Smooth muscle cell (in vitro differentiated cells): Measurements from ENCODE around the gene SLC30A4. TPM values are rescaled to one million over a fixed set of nuclear protein-coding genes. Genes with fewer than 3 reads are reported as not detected.

ENCODE experiments used
- DNase-seq: peaks from one replicate; lab custom pipeline; 2025; ENCODE audit not compliant: unreplicated experiment; lab: John Stamatoyannopoulos, UW
- H2AFZ ChIP-seq: fragments of 200-600 bp; sonication (generic); 2 replicates; pipeline ENCODE4 v1.6.0; 2016; ENCODE audit warnings: antibody characterized with exemption, low read depth, mild to moderate bottlenecking
- H3F3A ChIP-seq: fragments of 200-600 bp; sonication (generic); 2 replicates; pipeline ENCODE4 v1.6.0; 2017; ENCODE audit warnings: antibody characterized with exemption, low read depth
- H3K27ac ChIP-seq: fragments of 200-600 bp; sonication (generic); 2 replicates; pipeline ENCODE4 v1.5.1; 2016; ENCODE audit warnings: low read depth, mild to moderate bottlenecking
- H3K27me3 ChIP-seq: fragments of 200-600 bp; sonication (generic); 2 replicates; pipeline ENCODE4 v1.6.1; 2016; ENCODE audit warnings: low read depth, mild to moderate bottlenecking
- H3K36me3 ChIP-seq: fragments of 200-600 bp; sonication (generic); 2 replicates; pipeline ENCODE4 v1.5.1; 2016; ENCODE audit warnings: low read depth
- H3K4me1 ChIP-seq: fragments of 200-600 bp; sonication (generic); 2 replicates; pipeline ENCODE4 v1.5.1; 2016; ENCODE audit warnings: low read depth
- H3K4me2 ChIP-seq: fragments of 200-600 bp; sonication (generic); 2 replicates; pipeline ENCODE4 v1.6.0; 2016; ENCODE audit warnings: mild to moderate bottlenecking
- H3K4me3 ChIP-seq: fragments of 200-600 bp; sonication (generic); 2 replicates; pipeline ENCODE4 v1.5.1; 2016; ENCODE audit warnings: mild to moderate bottlenecking
- H3K79me2 ChIP-seq: fragments of 200-600 bp; sonication (generic); 2 replicates; pipeline ENCODE4 v1.6.0; 2016; ENCODE audit warnings: low read depth, mild to moderate bottlenecking
- H3K9ac ChIP-seq: fragments of 200-600 bp; sonication (generic); 2 replicates; pipeline ENCODE4 v1.6.0; 2016; ENCODE audit warnings: low read depth
- H3K9me3 ChIP-seq: fragments of 200-600 bp; sonication (generic); replicated peaks from 2 replicates; pipeline ENCODE4 v1.5.1; 2016; ENCODE audit warnings: low read depth
- H4K20me1 ChIP-seq: fragments of 200-600 bp; sonication (generic); 2 replicates; pipeline ENCODE4 v1.6.0; 2016; ENCODE audit warnings: low read depth
- WGBS: methylation state at CpG from one replicate; pipeline ENCODE4 v1.1.7; 2016; ENCODE audit warnings: low lambda C conversion rate; 5-methylcytosine and 5-hydroxymethylcytosine counted together
- polyA plus RNA-seq: library from polyadenylated mRNA; unstranded; fragments of >200 nt; fragmentation: Nextera tagmentation; extraction: Ambion mirVana; gene quantifications from 2 replicates; pipeline ENCODE4 v1.2.1, GENCODE V29; 2016
- total RNA-seq: library from RNA; depleted of rRNA; stranded (reverse); fragments of >200 nt; gene quantifications from 2 replicates; pipeline ENCODE4 v1.2.3, GENCODE V29; 2014
- TF ChIP-seq, protein P1 (sequence below): fragments of 200-600 bp; sonication (generic); IDR thresholded peaks from 2 replicates; pipeline ENCODE4 v1.5.1; 2017; ENCODE audit warnings: borderline replicate concordance, mild to moderate bottlenecking, antibody characterized with exemption; ENCODE audit not compliant: insufficient read depth, poor library complexity, severe bottlenecking

Gene SLC30A4
- total and polyA plus RNA-seq, 2 experiments from 2014 or later, result 1.9 to 7.9 TPM

DNA sequence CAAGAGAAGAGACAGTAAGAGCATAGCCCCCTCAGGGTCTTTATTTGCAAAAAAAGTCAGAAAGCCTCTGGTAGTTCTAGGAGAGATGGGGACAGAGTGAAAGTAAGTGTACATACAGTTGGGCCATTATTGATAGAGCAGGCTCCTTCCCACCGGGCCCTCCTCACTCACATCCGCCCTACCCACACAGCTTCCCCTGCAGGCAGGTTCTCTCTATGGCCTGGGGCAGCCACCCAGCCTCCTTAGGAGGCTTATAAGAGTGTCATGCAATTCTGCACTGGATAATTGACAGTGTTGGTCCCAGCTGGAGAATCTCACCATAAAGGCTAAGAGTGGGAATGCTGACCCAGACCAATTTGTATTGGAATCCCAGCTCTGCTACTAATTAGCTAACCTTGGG is 49.5 kb downstream of the SLC30A4 start:
- Histone ChIP-seq H3K27me3 (peaks cover 53% of the 10 kb centered on the region), H3K4me3 (no peak overlapping the region), H3K4me1 (no peaks in the 10 kb centered on the region), H3K27ac (no peak overlapping the region), H3K36me3 (no peaks in the 10 kb centered on the region), H3K9me3 (no peaks in the 10 kb centered on the region), H3K9ac (no peak overlapping the region), H2AFZ (no peak overlapping the region), H3K4me2 (no peak overlapping the region), H3F3A (no peaks in the 10 kb centered on the region), H4K20me1 (no peaks in the 10 kb centered on the region), H3K79me2 (no peaks in the 10 kb centered on the region)
- TF ChIP-seq, protein P1, sequence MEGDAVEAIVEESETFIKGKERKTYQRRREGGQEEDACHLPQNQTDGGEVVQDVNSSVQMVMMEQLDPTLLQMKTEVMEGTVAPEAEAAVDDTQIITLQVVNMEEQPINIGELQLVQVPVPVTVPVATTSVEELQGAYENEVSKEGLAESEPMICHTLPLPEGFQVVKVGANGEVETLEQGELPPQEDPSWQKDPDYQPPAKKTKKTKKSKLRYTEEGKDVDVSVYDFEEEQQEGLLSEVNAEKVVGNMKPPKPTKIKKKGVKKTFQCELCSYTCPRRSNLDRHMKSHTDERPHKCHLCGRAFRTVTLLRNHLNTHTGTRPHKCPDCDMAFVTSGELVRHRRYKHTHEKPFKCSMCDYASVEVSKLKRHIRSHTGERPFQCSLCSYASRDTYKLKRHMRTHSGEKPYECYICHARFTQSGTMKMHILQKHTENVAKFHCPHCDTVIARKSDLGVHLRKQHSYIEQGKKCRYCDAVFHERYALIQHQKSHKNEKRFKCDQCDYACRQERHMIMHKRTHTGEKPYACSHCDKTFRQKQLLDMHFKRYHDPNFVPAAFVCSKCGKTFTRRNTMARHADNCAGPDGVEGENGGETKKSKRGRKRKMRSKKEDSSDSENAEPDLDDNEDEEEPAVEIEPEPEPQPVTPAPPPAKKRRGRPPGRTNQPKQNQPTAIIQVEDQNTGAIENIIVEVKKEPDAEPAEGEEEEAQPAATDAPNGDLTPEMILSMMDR, result no peak
- WGBS, result 37% methylated on average over 2 of the region's 2 CpGs
- DNase-seq, result no peak

DNA sequence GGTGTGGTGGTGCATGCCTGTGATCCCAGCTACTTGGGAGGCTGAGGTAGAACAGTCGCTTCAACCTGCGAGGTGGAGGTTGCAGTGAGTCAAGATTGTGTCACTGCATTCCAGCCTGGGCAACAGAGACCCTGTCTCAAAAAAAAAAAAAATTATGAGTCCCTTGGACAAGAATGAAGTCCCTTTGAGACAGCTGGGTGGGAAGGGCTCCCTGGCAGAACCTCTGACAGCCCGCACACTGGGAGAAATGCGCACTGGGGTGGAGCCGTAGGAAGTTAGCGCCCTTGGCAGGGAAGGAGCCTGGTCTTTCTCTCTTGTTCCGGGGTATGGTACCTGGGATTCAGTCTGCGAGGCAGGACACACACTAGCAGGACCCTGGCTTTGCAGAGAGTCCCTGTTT is 51.4 kb downstream of the SLC30A4 start:
- H3K9ac ChIP-seq, result no peak overlapping the region
- H3F3A ChIP-seq, result no peaks in the 10 kb centered on the region
- WGBS, result 61% methylated on average over 8 of the region's 8 CpGs
- TF ChIP-seq, protein P1, result no peak
- no peaks in the 10 kb centered on the region for H3K36me3 ChIP-seq
- H3K9me3 ChIP-seq, result no peaks in the 10 kb centered on the region
- H3K27me3 ChIP-seq, result peaks cover 61% of the 10 kb centered on the region
- H2AFZ ChIP-seq, result no peak overlapping the region
- H3K4me1 ChIP-seq, result no peaks in the 10 kb centered on the region
- no peaks in the 10 kb centered on the region for H3K79me2 ChIP-seq
- no peak overlapping the region for H3K27ac ChIP-seq
- no peak overlapping the region for H3K4me2 ChIP-seq
- no peak for DNase-seq
- H4K20me1 ChIP-seq, result no peaks in the 10 kb centered on the region
- H3K4me3 ChIP-seq, result no peak overlapping the region

DNA sequence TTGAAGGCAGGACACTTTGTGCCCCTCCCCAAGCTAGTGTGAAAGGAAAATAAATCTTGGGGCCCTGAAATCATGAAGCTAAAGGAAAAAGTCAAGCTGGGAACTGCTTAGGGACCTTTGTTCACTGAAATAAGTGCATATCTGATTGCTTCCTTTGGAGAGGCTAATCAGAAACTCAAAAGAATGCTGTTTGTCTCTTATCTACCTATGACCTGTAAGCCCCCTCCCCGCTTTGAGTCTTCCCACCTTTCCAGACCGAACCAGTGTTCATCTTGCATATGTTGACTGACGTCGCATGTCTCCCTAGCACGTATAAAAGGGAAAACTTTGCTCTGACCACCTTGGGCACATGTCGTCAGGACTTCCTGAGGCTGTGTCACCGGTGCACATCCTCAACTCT is 53.1 kb downstream of the SLC30A4 start:
- H3K9ac ChIP-seq, result no peak overlapping the region
- H3K27me3 ChIP-seq, result peaks cover 61% of the 10 kb centered on the region
- TF ChIP-seq, protein P1, result no peak
- no peaks in the 10 kb centered on the region for H3K79me2 ChIP-seq
- H3K4me3 ChIP-seq, result no peak overlapping the region
- no peaks in the 10 kb centered on the region for H3F3A ChIP-seq
- no peaks in the 10 kb centered on the region for H3K9me3 ChIP-seq
- no peaks in the 10 kb centered on the region for H3K4me1 ChIP-seq
- WGBS, result 15% methylated on average over 7 of the region's 7 CpGs
- no peak overlapping the region for H3K27ac ChIP-seq
- H3K4me2 ChIP-seq, result no peak overlapping the region
- no peak for DNase-seq
- H4K20me1 ChIP-seq, result no peaks in the 10 kb centered on the region
- no peak overlapping the region for H2AFZ ChIP-seq
- no peaks in the 10 kb centered on the region for H3K36me3 ChIP-seq

DNA sequence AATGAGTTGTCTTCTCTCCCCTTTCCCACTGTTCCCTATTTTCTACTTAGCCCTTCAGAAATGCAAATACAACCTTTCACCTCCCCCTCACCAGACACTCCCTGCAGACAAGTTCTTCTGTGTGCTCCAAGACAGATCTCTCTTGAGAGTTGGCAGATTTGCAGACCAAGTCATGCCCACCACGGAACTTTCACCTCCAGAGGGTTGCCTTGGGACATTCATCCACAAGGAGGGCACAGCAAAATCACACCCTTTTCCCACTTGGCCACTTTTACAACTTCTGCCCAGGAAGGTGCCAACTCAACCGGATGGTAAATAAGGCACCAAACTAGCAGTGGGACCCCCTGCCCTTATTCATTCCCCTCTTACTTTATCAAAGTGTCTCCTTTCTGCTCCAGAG is 53.5 kb downstream of the SLC30A4 start:
- DNase-seq, result no peak
- no peaks in the 10 kb centered on the region for H3F3A ChIP-seq
- H3K4me2 ChIP-seq, result no peak overlapping the region
- no peaks in the 10 kb centered on the region for H3K9me3 ChIP-seq
- no peak overlapping the region for H3K27ac ChIP-seq
- no peak overlapping the region for H2AFZ ChIP-seq
- no peaks in the 10 kb centered on the region for H3K79me2 ChIP-seq
- no peaks in the 10 kb centered on the region for H3K36me3 ChIP-seq
- H4K20me1 ChIP-seq, result no peaks in the 10 kb centered on the region
- peaks cover 61% of the 10 kb centered on the region for H3K27me3 ChIP-seq
- TF ChIP-seq, protein P1, result no peak
- H3K4me3 ChIP-seq, result no peak overlapping the region
- 29% methylated on average over 2 of the region's 2 CpGs for WGBS
- H3K4me1 ChIP-seq, result no peaks in the 10 kb centered on the region
- no peak overlapping the region for H3K9ac ChIP-seq
